GM10266 (cell line): ENCODE data around the gene IFI6.

Experiments used
- DNase-seq: peaks from one replicate; pipeline ENCODE4 v3.0.0; 2012; ENCODE audit errors: extremely low spot score
- TF ChIP-seq, protein P1 (sequence below): IDR thresholded peaks from 2 replicates; pipeline ENCODE4 v1.5.1; 2012; ENCODE audit warnings: mild to moderate bottlenecking, low read depth; ENCODE audit not compliant: control insufficient read depth, insufficient read depth; ENCODE audit errors: missing control alignments

The IFI6 gene

GRCh38 chr1:27662707-27663393, 9.1 kb downstream of the IFI6 start:
- DNase-seq: peak; percentile 87
- TF ChIP-seq, protein P1, sequence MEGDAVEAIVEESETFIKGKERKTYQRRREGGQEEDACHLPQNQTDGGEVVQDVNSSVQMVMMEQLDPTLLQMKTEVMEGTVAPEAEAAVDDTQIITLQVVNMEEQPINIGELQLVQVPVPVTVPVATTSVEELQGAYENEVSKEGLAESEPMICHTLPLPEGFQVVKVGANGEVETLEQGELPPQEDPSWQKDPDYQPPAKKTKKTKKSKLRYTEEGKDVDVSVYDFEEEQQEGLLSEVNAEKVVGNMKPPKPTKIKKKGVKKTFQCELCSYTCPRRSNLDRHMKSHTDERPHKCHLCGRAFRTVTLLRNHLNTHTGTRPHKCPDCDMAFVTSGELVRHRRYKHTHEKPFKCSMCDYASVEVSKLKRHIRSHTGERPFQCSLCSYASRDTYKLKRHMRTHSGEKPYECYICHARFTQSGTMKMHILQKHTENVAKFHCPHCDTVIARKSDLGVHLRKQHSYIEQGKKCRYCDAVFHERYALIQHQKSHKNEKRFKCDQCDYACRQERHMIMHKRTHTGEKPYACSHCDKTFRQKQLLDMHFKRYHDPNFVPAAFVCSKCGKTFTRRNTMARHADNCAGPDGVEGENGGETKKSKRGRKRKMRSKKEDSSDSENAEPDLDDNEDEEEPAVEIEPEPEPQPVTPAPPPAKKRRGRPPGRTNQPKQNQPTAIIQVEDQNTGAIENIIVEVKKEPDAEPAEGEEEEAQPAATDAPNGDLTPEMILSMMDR: peak; percentile 83

- TF ChIP-seq, protein P1: no peak
These were observed 9.7 kb downstream of the IFI6 start for GRCh38 chr1:27662261-27662660.

GRCh38 chr1:27661412-27662075, 10.4 kb downstream of the IFI6 start:
- DNase-seq: no peak
- TF ChIP-seq, protein P1: no peak

More at GRCh38 chr1:27662261-27662660, 9.7 kb downstream of the IFI6 start:
- no peak for DNase-seq

DNA sequence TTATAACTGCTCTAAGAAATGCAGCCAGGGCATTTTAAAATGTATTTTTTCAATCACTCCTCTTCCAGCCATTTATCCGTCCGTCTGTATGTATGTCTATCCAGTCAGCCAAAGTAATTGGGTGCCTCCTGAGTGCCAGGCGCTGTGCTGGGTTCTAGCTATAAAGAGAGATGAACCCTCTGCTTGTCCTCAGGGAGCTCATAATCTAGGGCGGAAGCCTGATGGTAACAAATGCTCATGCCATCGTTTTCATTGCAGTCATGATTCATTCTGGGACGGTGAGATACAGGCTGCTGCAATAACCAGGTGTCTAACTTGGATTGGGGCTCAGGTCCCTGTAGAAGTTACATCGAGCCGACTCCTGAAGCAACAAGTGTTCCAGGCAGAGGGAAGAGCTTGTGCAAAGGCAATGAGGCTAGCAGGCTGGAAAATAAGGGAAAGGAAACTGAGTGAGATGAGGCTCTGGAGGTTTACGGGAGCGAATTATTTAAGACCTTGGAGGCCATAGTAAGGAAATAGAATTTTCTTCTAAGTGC, 11.6 kb downstream of the IFI6 start:
- TF ChIP-seq, protein P1: no peak
- DNase-seq: no peak

- DNase-seq: peak; percentile 93
- TF ChIP-seq, protein P1: no peak
These were observed 12.3 kb downstream of the IFI6 start for GRCh38 chr1:27659497-27660299.

- peak; percentile 69 for DNase-seq
- TF ChIP-seq, protein P1: peak; percentile 11
These were observed 13.0 kb downstream of the IFI6 start for GRCh38 chr1:27658951-27659496.
